RWPE2 (cell line): ENCODE results near the gene CDK17.

ENCODE experiments used
- ATAC-seq: fragments of 200-7000 bp; cut with Tn5 transposase; 3 replicates; pipeline ENCODE4 v1.9.1; 2021; ENCODE audit warnings: low read depth
- DNase-seq: peaks from one replicate; pipeline ENCODE4 v3.0.0-alpha.2; 2020; ENCODE audit warnings: low spot score
- H3K27ac ChIP-seq: fragments of 450-650 bp; 2 replicates; pipeline ENCODE4 v1.5.1; 2017; ENCODE audit warnings: mild to moderate bottlenecking; ENCODE audit not compliant: poor library complexity, severe bottlenecking
- H3K27me3 ChIP-seq: fragments of 250-450 bp; sonication (Bioruptor Pico); 2 replicates; pipeline ENCODE4 v1.5.1; 2021; ENCODE audit warnings: mild to moderate bottlenecking, moderate library complexity; ENCODE audit not compliant: insufficient read depth, poor library complexity, severe bottlenecking
- H3K36me3 ChIP-seq: fragments of 250-450 bp; sonication (Bioruptor Pico); 2 replicates; pipeline ENCODE4 v1.5.1; 2020; ENCODE audit warnings: low read depth, mild to moderate bottlenecking, moderate library complexity
- H3K4me1 ChIP-seq: fragments of 250-450 bp; sonication (Bioruptor Pico); 2 replicates; pipeline ENCODE4 v1.5.1; 2021; ENCODE audit warnings: mild to moderate bottlenecking, moderate library complexity; ENCODE audit not compliant: insufficient read depth, poor library complexity, severe bottlenecking
- H3K4me3 ChIP-seq: fragments of 250-450 bp; sonication (Bioruptor Pico); 2 replicates; pipeline ENCODE4 v1.5.1; 2021; ENCODE audit warnings: mild to moderate bottlenecking, moderate library complexity; ENCODE audit not compliant: severe bottlenecking
- H3K9me3 ChIP-seq: fragments of 250-450 bp; sonication (Bioruptor Pico); 2 replicates; pipeline ENCODE4 v1.5.1; 2021; ENCODE audit warnings: mild to moderate bottlenecking, moderate library complexity; ENCODE audit not compliant: severe bottlenecking
- CTCF ChIP-seq: fragments of 450-650 bp; IDR thresholded peaks from one replicate; pipeline ENCODE4 v1.5.1; 2017; ENCODE audit warnings: mild to moderate bottlenecking, moderate library complexity; ENCODE audit not compliant: poor library complexity, severe bottlenecking

The CDK17 gene

GRCh38 chr12:96257550-96258103 lies 142.6 kb downstream of the CDK17 start:
- no peaks in the 10 kb centered on the region for H3K9me3 ChIP-seq
- no peak overlapping the region for H3K27ac ChIP-seq
- no peaks in the 10 kb centered on the region for H3K4me1 ChIP-seq
- ATAC-seq (no peak), DNase-seq (no peak)
- H3K27me3 ChIP-seq = no peaks in the 10 kb centered on the region
- no peak for TF ChIP-seq CTCF
- H3K36me3 ChIP-seq = peaks cover 93% of the 10 kb centered on the region
- no peak overlapping the region for H3K4me3 ChIP-seq

GRCh38 chr12:96256672-96257361 lies 143.4 kb downstream of the CDK17 start:
- ATAC-seq (no peak), DNase-seq (no peak)
- Histone ChIP-seq H3K27ac (no peak overlapping the region), H3K4me3 (no peak overlapping the region), H3K36me3 (peaks cover 91% of the 10 kb centered on the region), H3K27me3 (no peaks in the 10 kb centered on the region), H3K9me3 (no peaks in the 10 kb centered on the region), H3K4me1 (no peaks in the 10 kb centered on the region)
- TF ChIP-seq CTCF = no peak

DNA sequence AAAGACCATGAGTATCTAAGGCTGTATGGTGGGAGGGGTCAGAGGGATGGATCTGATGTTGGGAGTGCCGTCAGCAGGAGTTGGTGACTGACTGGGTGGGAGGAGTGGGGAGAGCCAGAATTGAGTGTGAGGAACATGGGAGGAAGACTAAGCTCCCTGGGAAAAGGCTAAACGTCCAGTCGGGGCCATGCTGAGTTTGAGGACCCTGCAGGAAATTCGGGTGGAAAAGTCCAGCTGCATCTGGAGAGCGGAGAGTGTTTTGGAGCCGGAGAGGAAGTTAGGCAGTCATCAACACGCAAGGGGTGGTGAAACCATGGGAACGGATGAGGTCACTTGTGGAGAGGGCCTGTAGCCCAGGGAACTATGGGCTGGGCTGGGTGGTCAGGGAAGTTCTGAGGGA lies 145.2 kb downstream of the CDK17 start:
- no peaks in the 10 kb centered on the region for H3K27me3 ChIP-seq
- no peak for ATAC-seq
- no peak for DNase-seq
- peaks cover 91% of the 10 kb centered on the region for H3K36me3 ChIP-seq
- H3K9me3 ChIP-seq = no peaks in the 10 kb centered on the region
- H3K27ac ChIP-seq = no peak overlapping the region
- H3K4me3 ChIP-seq = no peak overlapping the region
- no peak for TF ChIP-seq CTCF
- H3K4me1 ChIP-seq = no peaks in the 10 kb centered on the region

- no peak for TF ChIP-seq CTCF
- Histone ChIP-seq H3K36me3 (peaks cover 90% of the 10 kb centered on the region), H3K4me3 (no peak overlapping the region), H3K27ac (no peak overlapping the region), H3K27me3 (no peaks in the 10 kb centered on the region), H3K4me1 (no peaks in the 10 kb centered on the region), H3K9me3 (no peaks in the 10 kb centered on the region)
- ATAC-seq (no peak), DNase-seq (no peak)
These were observed 150.0 kb downstream of the CDK17 start for GRCh38 chr12:96250119-96250685.
